ENCODE data around the gene RBM20. TPM values are rescaled to one million over a fixed set of nuclear protein-coding genes. Genes with fewer than 3 reads are reported as not detected.
A peak's percentile ranks its signal among the peaks of the same experiment; 100 is the strongest.

RBM20 gene
- total and polyA plus RNA-seq, 2 of the 13 experiments (the other 11 are each of a cell fraction or from before 2014, with no cell fraction given): 0.02 to 0.22 TPM

DNA sequence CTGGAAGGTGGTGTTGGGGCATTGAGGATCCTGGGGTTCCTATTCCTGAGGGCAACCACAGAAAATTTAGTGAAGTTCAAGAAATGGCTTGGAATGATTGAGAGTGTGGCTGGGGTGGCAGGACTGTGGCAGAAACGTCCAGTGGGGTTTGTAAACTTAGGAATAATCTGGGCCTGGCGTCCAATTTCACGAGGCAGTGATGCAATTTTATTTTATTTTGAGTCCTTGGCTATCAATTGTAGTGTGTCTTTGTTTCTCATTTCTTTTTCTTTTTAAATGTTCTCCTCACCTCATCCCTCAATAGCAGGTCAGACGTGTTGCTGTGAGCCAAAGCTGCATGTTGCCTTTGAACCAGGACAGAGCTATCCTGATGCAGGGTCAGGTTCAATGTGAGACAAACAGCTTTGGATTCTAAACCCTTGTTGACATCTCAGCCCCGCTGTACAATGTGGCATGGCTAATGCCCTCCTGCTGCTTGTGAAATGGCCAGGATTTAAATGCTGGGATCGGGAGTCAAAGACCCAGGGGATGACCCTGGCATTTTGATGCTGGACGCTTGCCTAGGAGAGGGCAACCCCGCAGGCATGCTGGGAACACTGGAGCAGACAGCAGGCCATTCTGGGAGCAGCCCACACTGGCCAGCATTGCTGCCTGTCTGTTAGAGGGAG lies 64.8 kb downstream of the RBM20 start:
- Histone ChIP-seq H3K79me2 (ENCODE audit: insufficient read depth, low read length) (no peaks in the 10 kb centered on the region), H3K9me3 (ENCODE audit: low read length) (no peaks in the 10 kb centered on the region), H3K4me2 (ENCODE audit: low read depth, low read length) (peak overlapping the region; percentile 42; the same call in 1 of the 2 replicates), H3K36me3 (replicated peaks in 1 of 2; ENCODE audit: control insufficient read depth in 1 of 2, insufficient read depth in 2 of 2, low read length in 2 of 2) (no peaks in the 10 kb centered on the region), H2AFZ (ENCODE audit: low read length) (no peak overlapping the region), H3K27me3 (ENCODE audit: control insufficient read depth in 1 of 2, insufficient read depth in 2 of 2, low read length in 2 of 2) (peaks cover 0 to 4% of the 10 kb centered on the region in 2 experiments; a peak in 1 of 5 replicates), H3K27ac (ENCODE audit: extremely low read length, insufficient read depth, low read length) (no peak overlapping the region), H4K20me1 (ENCODE audit: insufficient read depth, low read length) (no peaks in the 10 kb centered on the region), H3K9ac (ENCODE audit: insufficient read depth, low read depth, low read length) (no peak overlapping the region), H3K4me1 (ENCODE audit: insufficient read depth, low read length) (peaks cover 19% of the 10 kb centered on the region), H3K4me3 (replicated peaks in 1 of 3; ENCODE audit: insufficient read depth in 1 of 3, low read depth in 2 of 3, low read length in 3 of 3) (no peak overlapping the region)
- peak; percentile 80 for ATAC-seq
- no TSS peak for BruUV-seq (replicated peaks)
- 8% methylated on average over 7 of the region's 8 CpGs for WGBS (ENCODE audit: low lambda C conversion rate)
- no peak for DNase-seq (ENCODE audit: low spot score)
- ChIA-PET CTCF (ENCODE audit: low intra/inter-chr PET ratio, low total read pairs) (no interaction called here), POLR2A (no interaction called here)
- in situ Hi-C loops (cut with HindIII; ENCODE audit: extremely low pct_ligation_motif_present, low pct_unique_long_range_greater_than_20kb) (no loop called here), intact Hi-C loops (cut with micrococcal nuclease; ENCODE audit: unreplicated experiment) (no loop called here)
- no peak for FAIRE-seq
- TF ChIP-seq POGZ (CRISPR knock-in tag; IDR thresholded peaks at IDR 0.05) (no peak), NR1H2 (CRISPR knock-in tag; IDR thresholded peaks at IDR 0.05; ENCODE audit: borderline replicate concordance, low read depth) (no peak), MAZ (IDR thresholded peaks at IDR 0.05; ENCODE audit: borderline replicate concordance, low read depth, low read length) (no peak), MAZ (CRISPR knock-in tag; IDR thresholded peaks at IDR 0.05; ENCODE audit: low read depth) (no peak), KLF13 (CRISPR knock-in tag; IDR thresholded peaks at IDR 0.05) (no peak), ZBTB8A (CRISPR knock-in tag; IDR thresholded peaks at IDR 0.05; ENCODE audit: borderline replicate concordance, low read depth) (no peak), SMAD3 (CRISPR knock-in tag; IDR thresholded peaks at IDR 0.05) (no peak), SKIL (CRISPR knock-in tag; IDR thresholded peaks at IDR 0.05; ENCODE audit: borderline replicate concordance) (no peak), PHF21A (CRISPR knock-in tag; IDR thresholded peaks at IDR 0.05) (no peak), KAT2B (IDR thresholded peaks at IDR 0.05; ENCODE audit: borderline replicate concordance, low read depth, low read length) (no peak)
- TF ChIP-seq, protein P1, sequence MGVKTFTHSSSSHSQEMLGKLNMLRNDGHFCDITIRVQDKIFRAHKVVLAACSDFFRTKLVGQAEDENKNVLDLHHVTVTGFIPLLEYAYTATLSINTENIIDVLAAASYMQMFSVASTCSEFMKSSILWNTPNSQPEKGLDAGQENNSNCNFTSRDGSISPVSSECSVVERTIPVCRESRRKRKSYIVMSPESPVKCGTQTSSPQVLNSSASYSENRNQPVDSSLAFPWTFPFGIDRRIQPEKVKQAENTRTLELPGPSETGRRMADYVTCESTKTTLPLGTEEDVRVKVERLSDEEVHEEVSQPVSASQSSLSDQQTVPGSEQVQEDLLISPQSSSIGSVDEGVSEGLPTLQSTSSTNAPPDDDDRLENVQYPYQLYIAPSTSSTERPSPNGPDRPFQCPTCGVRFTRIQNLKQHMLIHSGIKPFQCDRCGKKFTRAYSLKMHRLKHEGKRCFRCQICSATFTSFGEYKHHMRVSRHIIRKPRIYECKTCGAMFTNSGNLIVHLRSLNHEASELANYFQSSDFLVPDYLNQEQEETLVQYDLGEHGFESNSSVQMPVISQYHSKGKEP (CRISPR knock-in tag; IDR thresholded peaks at IDR 0.05): no peak
- TF ChIP-seq, protein P2, sequence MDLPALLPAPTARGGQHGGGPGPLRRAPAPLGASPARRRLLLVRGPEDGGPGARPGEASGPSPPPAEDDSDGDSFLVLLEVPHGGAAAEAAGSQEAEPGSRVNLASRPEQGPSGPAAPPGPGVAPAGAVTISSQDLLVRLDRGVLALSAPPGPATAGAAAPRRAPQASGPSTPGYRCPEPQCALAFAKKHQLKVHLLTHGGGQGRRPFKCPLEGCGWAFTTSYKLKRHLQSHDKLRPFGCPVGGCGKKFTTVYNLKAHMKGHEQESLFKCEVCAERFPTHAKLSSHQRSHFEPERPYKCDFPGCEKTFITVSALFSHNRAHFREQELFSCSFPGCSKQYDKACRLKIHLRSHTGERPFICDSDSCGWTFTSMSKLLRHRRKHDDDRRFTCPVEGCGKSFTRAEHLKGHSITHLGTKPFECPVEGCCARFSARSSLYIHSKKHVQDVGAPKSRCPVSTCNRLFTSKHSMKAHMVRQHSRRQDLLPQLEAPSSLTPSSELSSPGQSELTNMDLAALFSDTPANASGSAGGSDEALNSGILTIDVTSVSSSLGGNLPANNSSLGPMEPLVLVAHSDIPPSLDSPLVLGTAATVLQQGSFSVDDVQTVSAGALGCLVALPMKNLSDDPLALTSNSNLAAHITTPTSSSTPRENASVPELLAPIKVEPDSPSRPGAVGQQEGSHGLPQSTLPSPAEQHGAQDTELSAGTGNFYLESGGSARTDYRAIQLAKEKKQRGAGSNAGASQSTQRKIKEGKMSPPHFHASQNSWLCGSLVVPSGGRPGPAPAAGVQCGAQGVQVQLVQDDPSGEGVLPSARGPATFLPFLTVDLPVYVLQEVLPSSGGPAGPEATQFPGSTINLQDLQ (CRISPR knock-in tag; IDR thresholded peaks at IDR 0.05): no peak
- TF ChIP-seq, protein P3, sequence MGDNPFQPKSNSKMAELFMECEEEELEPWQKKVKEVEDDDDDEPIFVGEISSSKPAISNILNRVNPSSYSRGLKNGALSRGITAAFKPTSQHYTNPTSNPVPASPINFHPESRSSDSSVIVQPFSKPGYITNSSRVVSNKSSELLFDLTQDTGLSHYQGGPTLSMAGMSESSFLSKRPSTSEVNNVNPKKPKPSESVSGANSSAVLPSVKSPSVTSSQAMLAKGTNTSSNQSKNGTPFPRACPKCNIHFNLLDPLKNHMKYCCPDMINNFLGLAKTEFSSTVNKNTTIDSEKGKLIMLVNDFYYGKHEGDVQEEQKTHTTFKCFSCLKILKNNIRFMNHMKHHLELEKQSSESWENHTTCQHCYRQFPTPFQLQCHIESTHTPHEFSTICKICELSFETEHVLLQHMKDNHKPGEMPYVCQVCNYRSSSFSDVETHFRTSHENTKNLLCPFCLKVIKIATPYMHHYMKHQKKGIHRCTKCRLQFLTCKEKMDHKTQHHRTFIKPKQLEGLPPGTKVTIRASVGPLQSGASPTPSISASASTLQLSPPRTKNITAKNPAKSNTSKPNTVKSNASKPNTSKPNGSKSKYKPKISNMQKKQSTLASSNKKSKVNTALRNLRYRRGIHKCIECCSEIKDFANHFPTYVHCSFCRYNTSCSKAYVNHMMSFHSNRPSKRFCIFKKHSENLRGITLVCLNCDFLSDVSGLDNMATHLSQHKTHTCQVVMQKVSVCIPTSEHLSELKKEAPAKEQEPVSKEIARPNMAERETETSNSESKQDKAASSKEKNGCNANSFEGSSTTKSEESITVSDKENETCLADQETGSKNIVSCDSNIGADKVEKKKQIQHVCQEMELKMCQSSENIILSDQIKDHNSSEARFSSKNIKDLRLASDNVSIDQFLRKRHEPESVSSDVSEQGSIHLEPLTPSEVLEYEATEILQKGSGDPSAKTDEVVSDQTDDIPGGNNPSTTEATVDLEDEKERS (CRISPR knock-in tag; IDR thresholded peaks at IDR 0.05): no peak
